GM10847 (cell line): ENCODE data around the gene RSPRY1.

Experiments
- POLR2A ChIP-seq: IDR thresholded peaks from 2 replicates; pipeline ENCODE4 v1.6.1; 2011; ENCODE audit not compliant: insufficient read length; ENCODE audit errors: extremely low read depth

Gene RSPRY1

DNA sequence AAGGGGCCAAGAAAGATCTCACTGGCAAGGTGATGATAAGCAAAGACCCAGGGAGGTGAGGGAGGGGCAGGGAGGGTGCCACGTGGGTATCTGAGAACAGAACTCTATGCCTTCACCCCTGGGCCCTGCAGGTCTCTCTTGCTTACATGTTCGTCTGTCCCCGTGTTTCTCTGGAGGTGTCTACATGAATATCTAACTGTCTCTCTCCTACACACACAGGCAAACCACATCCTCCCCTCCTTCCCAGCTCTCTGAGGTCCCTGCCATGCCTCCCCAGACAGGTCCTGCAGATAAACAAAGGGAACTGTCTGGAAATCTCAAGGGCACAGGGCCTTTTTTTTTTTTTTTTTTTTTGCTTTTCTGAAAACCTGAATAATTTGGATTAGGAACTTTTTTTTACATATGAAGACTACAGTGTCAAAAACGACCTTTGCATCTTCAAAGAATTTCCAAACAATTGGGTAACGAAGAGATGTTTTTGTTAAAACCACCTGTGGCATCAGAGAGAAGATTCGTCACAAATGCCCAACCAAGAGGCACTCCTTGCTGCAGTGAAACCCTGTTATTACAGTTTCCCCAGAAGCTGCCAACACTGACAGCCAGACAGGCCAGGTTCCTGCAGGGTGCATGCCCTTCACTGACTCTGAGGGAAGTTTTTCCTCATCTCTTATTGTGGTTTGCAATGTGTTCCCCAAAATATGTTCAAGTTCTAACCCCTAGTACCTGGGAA is 80.6 kb downstream of the RSPRY1 start:
- no peak for TF ChIP-seq POLR2A

DNA sequence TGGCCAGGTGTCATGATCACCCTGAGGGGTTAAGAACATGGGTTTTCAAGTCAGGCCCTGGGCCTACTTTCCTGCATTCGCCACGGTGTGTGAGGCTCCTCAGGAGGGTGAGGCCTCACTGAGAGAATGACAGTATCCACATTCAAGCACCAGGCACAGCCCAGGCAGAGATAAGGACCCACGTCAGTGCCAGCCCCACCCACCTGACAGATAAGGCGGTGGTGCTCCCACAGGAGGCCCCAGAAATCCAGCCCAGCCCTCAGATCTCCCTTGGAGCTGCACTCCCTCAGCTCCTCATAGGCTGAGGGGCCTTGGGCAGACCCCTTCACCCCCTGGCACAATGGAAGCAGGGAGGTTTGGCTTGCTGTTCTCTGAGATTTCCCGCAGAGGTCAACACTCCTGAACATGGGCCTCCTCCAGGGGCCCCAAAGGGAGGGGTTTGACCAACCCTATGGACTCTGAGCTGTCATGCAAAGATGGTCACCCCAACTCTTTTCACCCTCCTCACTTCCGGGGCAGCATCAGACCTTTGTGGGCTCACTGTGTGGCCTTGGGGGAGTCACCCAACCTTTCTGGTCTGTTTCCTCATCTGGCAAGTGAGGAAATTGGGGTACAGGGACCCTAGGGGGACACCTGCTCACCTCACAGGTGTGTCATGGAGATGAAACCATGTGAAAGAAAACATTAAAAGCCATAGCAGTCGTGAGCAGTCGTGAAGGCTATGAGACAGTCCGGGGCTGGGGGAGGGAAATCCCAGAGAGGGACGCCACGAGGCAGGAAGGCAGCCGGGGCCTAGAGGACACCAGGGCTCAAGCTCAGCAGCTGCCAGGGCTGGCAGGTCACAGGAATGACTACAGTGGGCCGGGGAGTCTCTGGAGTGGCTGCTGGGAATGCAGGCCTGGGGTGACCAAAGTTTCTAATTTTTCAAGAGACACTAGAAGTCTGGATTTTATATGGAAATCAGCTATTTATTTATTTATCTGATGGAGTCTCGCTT is 83.0 kb downstream of the RSPRY1 start:
- no peak for TF ChIP-seq POLR2A

DNA sequence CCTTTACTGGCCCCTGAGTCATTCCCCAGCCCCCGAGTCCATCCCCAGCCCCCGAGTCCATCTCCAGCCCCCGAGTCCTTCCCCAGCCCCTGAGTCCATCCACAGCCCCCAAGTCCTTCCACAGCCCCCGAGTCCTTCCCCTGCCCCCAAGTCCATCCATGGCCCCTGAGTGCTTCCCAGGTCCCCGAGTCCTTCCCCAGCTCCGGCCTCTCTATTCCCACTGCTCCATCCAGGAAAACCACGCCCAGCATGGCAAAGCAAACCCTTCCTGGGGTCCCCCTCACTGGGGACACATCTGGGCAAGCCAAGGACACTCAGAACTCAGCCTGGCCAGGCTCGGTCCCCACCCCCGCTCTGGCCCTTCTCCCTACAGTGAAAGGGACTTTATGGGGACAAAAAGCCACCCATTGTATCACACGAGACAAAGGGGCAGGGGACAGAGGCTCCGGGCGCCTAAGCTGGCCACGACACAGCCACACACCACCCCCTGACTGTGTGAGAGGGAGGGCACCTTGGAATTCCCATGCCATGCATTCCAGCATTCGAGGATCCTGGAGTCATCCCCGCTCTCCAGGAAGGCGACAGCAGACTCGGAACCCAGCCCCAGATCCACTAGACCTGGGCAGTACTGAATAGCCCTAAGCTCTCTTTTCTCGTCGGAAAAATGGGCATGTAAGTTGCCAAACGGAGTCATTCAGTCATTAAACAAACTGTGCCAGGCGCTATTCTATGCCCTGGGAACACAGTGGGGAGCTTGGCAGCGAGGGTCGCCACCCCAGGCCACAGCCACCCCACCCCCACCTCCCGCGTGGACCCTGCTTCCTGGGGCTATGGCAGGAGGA is 84.3 kb downstream of the RSPRY1 start:
- TF ChIP-seq POLR2A: no peak

DNA sequence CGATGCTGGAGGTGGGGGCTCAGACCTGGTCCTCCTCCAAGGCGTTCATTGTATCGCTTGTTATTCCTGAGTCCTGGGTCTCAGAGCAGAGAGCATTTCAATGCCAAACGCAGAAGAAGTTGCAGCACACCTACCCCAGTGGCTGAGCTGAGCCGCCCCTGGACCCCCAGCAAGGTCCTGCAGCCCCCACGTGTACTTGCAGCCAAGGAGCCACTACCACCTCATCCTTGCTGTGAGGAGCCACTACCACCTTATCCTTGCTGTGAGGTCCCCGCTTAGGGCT is 84.9 kb downstream of the RSPRY1 start:
- TF ChIP-seq POLR2A: no peak

DNA sequence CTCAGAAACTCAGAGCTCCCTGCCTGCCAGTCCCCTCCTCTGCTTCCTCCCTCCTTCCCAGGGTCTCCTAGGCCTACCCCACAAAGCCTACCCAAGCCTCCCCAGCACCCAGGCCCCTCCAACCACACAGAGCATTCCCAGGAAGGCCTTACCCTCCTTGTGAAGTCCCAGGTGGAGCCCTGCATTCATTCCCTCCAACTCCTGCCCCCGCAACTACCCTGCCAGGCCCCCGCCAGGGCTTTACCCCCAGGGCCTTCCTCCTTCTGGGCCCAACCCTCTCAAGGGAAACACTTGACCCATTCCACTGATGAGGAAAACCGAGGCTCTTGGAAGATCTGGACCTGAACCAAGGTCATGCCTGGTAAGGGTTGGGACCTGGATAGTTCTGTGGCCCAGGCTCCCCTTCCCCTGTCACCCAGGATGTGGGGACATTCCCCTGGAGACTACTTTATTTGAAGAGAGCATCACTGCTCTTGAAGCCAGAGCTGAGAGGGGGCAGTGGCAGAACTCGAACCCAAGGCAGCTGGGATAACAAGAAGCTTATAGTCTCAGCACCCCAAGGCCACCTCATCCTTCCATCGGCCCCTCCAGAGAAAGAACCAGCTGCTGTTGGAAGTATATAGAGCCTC is 85.9 kb downstream of the RSPRY1 start:
- TF ChIP-seq POLR2A: no peak

DNA sequence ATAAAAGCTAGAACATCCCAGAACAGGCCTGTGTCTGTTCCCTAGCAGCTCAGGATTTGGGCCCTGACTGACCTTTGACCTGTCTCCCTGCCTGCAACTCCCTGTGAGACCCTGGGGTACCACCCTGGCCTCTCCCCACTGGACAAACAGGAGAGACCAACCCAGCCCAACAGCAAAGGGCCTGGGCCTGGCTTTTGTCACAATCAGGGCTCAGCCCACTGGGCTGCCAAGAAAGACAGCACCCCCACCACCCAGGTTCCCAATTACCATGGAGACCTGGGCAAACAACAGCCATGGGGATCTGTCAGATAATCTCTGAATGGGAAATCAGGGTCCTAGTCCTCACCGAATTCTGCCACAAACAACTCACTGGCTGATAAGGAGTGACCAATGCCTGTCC is 87.2 kb downstream of the RSPRY1 start:
- TF ChIP-seq POLR2A: no peak

DNA sequence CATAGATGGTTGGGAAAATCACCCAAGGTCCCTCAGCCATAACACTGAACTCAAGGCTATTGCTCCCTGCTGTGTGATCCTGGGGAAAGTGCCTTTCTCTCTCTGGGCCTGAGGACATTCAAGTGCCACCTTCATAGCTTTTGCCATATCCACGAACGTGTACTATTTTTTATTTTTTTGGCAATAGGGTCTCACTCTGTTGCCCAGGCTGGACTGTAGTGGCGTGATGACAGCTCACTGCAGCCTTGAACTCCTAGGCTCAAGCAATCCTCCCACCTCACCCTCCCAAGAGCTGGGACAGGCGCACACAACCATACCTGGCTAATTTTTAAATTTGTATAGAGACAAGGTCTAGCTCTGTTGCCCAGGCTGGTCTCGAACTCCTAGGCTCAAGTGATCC is 87.7 kb downstream of the RSPRY1 start:
- TF ChIP-seq POLR2A: no peak

DNA sequence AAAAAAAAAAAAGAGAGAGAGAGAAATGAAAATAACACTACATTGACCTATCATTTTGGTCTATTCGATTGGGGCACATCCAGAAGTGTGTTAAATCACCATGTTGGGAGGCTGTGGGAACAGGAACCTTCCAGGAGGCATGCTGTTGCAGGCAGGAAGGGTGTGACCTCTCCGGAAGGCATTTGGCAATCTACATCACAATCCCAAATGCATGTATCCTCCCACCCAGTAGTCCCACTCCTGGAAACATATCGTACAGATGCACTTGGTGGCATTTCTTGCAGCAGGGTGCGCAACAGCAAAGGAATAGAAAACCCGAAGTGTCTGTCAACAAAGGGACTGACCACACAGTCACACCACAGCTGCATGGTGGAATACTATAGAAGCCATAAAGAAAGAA is 90.5 kb downstream of the RSPRY1 start:
- TF ChIP-seq POLR2A: no peak

DNA sequence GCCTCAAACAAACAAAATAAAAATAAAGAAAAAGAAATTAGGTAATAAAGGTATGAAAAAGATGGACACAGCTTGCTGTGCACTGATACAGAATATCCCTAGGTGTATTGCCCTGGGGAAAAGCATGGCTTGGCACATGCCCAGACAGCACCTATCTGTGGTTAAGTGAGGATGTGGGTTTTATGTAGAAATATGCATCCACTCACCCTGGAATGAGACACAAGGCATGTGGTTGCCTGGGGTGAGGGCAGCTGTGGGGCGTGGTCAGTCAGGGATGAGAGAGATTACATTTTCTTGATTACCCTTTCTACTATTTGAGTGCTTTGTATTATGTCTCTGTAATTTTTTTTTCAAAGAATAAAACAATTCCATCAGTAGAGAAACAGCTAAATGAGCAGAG is 91.5 kb downstream of the RSPRY1 start:
- TF ChIP-seq POLR2A: no peak

DNA sequence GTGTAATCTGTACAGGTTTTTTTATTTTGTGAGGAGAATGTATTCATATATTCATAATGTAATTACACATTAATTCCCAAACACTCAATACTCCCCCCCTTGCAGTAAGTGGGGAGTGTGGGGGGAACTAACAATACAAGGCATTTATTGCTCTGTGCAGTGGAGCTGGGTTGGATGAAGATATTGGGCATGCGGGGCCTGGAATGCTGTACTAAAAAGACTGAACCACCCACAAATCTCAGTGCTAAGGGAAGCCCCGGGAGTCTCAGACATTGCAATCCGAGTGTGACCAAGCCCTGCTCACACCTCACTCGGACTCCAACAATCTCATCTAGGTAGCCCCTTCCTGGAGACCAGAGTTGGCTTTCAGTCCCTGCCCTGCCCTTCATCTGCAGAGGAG is 92.4 kb downstream of the RSPRY1 start:
- TF ChIP-seq POLR2A: no peak

DNA sequence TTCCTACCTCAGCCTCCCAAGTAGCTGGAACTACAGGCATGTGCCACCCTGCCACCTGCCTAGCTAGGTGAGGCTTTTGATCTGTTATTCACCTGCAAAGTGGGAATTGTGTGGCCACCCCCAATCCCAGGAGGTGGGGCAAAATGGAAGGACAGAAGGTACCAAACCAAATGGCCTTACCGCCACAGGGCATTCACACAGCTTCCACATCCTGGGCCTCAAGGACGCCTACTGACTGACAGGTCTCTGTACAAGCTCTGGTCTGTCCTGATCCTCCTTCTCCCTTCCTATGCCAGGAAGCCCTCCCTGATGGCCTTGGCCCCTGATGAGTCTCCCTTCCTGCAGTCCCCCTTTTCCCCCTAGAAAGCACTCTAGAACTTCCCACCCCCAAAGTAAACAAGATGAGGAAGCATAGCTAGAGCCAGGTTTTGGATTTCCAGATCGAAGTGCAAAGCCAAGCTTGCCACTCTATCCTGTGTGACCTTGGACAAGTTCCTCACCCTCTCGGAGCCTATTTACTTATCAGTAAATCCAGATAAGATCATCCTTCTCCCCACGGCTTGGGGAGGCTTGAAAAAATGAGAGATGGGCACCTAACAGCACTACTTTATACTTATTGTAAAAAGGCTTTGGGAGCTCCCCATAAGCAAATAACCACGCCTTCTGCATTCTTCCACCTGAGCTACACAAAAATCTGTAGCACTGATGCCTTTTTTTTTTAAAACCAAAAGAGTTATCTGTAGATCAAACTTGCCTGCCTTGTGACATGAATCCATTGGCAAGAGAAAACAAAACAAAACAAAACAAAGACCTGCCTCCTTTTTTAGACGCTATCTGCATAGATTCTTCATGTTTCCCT is 93.9 kb downstream of the RSPRY1 start:
- TF ChIP-seq POLR2A: no peak

DNA sequence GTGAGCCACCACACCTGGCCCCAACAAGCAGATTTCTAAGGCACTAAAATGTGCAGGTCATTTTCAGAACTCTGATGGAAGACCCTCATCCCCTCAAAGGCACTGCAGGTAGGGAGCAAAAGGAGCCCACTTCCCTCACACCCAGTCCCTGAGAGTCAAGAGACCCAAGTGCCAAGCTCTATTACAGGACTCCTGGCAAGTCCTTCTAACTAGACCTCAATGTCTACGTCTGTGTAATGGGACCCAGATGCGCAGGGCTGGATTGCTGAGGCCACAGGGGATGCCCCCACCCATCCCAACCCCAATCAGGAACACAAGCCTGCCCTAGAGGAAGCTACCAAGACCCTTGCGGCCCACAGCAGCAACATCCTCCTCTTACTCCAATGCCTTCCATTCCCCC is 95.7 kb downstream of the RSPRY1 start:
- TF ChIP-seq POLR2A: no peak

DNA sequence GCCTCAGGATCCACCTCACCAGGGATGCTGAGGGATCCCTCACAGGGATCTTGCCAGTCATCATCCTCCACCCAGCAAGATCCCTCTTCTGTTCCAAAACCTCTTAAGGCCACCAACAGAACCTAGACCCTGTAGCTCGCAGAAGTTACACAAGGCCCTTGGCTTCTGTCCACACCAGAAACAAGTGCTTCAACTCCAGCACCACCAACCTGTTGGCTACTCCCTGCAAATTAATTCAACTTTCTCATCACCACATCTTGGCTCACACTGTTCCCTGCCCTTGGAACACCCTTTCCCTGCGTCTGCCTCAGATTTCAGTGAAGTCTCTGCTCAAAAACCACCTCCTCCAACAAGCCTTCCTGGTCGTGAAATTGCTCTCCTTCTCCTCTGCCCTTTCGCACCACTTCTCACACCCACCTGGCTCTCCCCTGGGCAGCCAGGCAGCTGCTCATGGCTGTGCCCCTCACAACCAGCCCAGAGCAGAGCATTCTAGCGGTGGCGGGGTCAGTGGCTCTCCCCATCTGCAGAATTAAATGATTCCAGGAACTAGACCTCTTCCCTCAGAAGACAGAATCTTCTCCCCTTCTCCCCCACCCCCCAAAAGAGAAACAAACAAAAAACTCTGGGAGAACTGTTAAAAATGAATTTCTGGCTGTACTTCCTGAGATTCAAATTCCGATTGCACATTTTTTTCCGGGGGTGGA is 96.5 kb downstream of the RSPRY1 start:
- no peak for TF ChIP-seq POLR2A
